Stomach smooth muscle (tissue), 2 donors: ENCODE results near the gene URB1.
"Not testable (repeated sequence)": the region's sequence is repeated elsewhere in the genome, so short reads cannot be mapped to it uniquely, and the experiment has no call there.

Experiments
- H3K27ac ChIP-seq: one replicate; pipeline ENCODE4 v1.7.0; 2013; ENCODE audit warnings: mild to moderate bottlenecking, low read length, inconsistent platforms
- H3K27me3 ChIP-seq, 2 donors: one replicate each; pipeline ENCODE4 v1.7.0; 2013; ENCODE audit warnings: low read length in 2 of 2; ENCODE audit not compliant: insufficient read depth in 2 of 2, control insufficient read depth in 1 of 2
- H3K36me3 ChIP-seq, 2 donors: one replicate each; pipeline ENCODE4 v1.7.0; 2013; ENCODE audit warnings: low read length in 2 of 2; ENCODE audit not compliant: control insufficient read depth in 2 of 2, insufficient read depth in 2 of 2
- H3K4me1 ChIP-seq: one replicate; pipeline ENCODE4 v1.7.0; 2013; ENCODE audit warnings: low read length; ENCODE audit not compliant: control insufficient read depth, insufficient read depth
- H3K4me3 ChIP-seq, 2 donors: one replicate each; pipeline ENCODE4 v1.7.0; 2013; ENCODE audit warnings: low read length in 2 of 2
- H3K9ac ChIP-seq, 2 donors: one replicate each; pipeline ENCODE4 v1.7.0; 2013; ENCODE audit warnings: low read length in 2 of 2, mild to moderate bottlenecking in 1 of 2
- H3K9me3 ChIP-seq, 2 donors: one replicate each; pipeline ENCODE4 v1.7.0; 2013; ENCODE audit warnings: low read length in 2 of 2; ENCODE audit not compliant: control insufficient read depth in 2 of 2
- donor health status: healthy.
- donor health status: Pancreatic carcinoma.

Gene URB1

DNA sequence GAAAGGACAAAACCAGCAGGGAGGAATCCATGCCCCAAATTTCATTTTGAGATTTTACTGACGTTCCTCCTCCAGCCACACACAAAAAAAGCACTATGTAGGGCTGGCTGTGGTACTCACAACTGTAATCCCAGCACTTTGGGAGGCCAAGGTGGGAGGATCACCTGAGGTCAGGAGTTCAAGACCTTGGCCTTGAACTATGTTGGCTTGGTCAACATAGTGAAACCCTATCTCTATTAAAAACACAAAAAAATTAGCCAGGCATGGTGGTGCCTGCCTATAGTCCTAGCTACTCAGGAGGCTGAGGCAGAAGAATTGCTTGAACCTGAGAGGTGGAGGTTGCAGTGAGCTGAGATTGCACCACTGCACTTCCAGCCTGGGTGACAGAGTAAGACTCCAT is 23.9 kb downstream of the URB1 start:
- not testable (repeated sequence) for H3K27ac ChIP-seq, H3K4me1 ChIP-seq
- H3K36me3 ChIP-seq: peaks cover 43 to 55% of the 10 kb centered on the region in 2 donors

DNA sequence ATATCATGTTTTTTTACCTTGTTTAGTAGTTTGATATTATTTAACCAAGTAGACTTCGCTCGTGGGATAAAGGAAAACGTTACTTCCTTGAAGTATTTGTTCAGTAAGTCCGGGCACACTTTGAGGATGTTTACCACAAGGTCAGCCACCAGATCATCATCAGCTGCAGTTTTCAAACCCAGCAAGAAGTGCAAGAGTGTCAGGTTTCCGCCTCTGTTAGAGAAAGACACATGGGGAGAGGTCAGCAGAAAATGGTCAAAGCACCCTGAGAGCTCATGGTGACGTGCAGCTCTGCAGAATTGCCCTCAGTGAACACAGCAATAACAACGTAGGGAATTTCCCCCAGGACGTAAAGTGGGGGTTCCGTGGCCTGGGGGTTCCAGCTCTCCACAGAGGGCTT is 24.4 kb downstream of the URB1 start:
- no peaks in the 10 kb centered on the region for H3K9me3 ChIP-seq
- H3K27ac ChIP-seq: no peak overlapping the region
- H3K4me1 ChIP-seq: peaks cover 3% of the 10 kb centered on the region
- H3K4me3 ChIP-seq: no peak overlapping the region
- peaks cover 43 to 55% of the 10 kb centered on the region in 2 donors for H3K36me3 ChIP-seq
- H3K27me3 ChIP-seq: no peaks in the 10 kb centered on the region
- no peak overlapping the region for H3K9ac ChIP-seq

More for the DNA sequence above, 23.9 kb downstream of the URB1 start:
- H3K27me3 ChIP-seq, H3K4me3 ChIP-seq, H3K9me3 ChIP-seq, H3K9ac ChIP-seq: not testable (repeated sequence)

DNA sequence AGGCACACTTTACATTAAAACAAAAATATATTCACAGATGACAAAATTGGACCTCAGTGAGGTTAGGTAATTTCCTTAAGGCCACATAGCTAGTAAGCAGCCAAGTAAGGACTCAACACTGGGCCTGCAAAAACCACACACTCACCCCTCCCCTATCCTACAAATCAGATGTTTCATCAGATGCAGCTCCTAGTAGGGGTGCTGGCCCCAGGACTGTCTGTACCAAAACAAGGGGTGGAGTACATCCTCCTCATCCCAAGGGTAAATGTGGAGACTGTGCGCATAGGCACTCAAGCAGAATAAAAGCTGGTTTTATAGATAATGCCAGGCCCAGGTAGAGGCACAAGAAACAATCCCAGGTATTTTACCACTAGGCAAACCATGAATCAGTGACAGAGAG is 25.7 kb downstream of the URB1 start:
- Histone ChIP-seq H3K27me3 (no peaks in the 10 kb centered on the region), H3K9ac (no peak overlapping the region), H3K9me3 (no peaks in the 10 kb centered on the region), H3K4me1 (peaks cover 1% of the 10 kb centered on the region), H3K36me3 (peaks cover 50 to 57% of the 10 kb centered on the region in 2 donors), H3K27ac (no peak overlapping the region), H3K4me3 (no peak overlapping the region)

DNA sequence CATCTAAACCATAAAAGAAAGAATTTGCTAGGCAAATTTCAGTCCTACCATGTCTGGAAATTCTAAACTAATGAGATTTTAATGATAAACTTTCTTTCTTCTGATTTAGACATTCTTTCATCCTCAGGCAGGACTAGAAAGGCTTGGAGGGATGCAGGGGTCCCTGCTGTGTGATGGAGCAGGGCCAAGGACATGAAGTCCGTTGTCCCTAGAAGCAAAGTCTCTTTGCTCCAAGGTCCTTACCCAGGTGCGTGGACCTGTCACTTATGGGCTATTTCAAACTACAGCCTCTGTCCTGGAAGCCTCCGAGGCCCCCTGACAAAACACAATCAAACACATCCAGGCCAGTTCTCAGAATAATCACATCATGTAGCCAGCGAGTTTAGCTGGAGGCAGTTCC is 26.6 kb downstream of the URB1 start:
- Histone ChIP-seq H3K36me3 (peaks cover 54 to 60% of the 10 kb centered on the region in 2 donors), H3K4me1 (no peaks in the 10 kb centered on the region), H3K9ac (no peak overlapping the region), H3K27ac (no peak overlapping the region), H3K4me3 (no peak overlapping the region), H3K9me3 (no peaks in the 10 kb centered on the region), H3K27me3 (no peaks in the 10 kb centered on the region)

DNA sequence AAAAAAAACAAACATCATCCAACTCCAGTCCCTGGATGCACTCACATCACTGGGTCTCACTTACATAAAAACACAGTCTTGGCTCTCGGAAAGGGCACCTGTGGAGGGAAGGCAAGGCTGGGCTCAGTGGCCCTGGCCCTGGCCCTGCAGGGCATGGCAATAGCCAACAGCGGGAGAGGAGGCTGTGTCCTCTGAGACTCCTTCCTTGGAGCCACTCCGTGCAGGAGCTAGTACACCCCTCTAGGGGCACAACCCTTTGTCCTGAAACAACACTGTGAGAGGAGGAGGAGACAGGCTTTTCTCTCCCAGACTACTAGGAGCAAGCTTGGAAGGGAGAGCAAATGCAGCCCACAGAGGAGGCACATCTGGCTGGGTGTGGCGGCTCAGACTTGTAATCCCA is 28.0 kb downstream of the URB1 start:
- H3K36me3 ChIP-seq: peaks cover 59 to 68% of the 10 kb centered on the region in 2 donors
- H3K9ac ChIP-seq: no peak overlapping the region

DNA sequence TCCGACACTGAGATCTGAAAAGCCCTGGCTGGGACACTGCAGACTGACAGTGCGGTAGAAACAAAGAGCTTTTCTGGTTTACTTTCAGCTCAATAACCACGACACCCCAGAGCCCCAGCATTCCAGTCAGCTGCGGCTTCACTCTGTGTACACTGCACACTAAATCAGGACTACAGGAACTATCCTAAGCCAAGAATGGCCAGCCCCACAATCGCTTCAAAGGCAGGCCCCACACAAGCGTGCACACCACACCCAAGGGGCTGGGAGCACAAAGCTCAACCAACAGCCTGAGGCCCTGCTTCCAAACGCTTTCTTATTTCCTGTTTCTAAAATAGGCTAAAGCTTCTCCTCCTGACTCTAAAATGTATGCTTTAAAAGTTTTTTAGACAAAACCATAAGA is 28.4 kb downstream of the URB1 start:
- Histone ChIP-seq H3K4me1 (no peaks in the 10 kb centered on the region), H3K9ac (no peak overlapping the region), H3K4me3 (no peak overlapping the region), H3K36me3 (peaks cover 61 to 71% of the 10 kb centered on the region in 2 donors), H3K9me3 (no peaks in the 10 kb centered on the region), H3K27me3 (no peaks in the 10 kb centered on the region), H3K27ac (no peak overlapping the region)

More for the DNA sequence above, 28.0 kb downstream of the URB1 start:
- Histone ChIP-seq H3K9me3 (no peaks in the 10 kb centered on the region), H3K27me3 (no peaks in the 10 kb centered on the region), H3K4me1 (no peaks in the 10 kb centered on the region), H3K4me3 (no peak overlapping the region), H3K27ac (no peak overlapping the region)

DNA sequence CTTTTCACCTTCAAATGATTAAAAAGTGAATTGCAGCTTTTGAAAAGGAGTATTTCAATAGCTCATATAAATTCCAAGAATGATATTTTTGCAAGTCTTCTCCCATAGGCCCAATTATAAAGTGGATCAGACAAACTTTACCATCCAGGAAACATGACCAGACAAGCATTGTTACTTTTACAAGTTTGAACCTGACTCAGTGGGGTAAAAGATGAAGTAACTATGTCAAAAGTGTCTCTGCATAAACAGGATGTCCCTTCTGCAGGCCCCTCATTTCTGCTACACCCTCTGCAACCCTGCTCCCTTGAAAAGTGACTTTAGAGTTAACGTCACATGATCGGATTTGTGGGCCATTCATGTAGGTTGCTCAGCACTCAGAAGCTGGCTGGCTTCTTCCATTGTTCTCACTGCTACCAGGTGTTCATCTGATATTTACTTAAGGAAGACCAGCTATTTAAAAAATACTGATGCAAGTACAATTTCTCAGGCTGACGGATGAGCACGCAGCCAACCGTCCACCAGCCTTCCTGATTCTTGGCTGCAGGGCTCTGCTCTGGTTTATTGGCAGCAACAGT is 32.3 kb downstream of the URB1 start:
- Histone ChIP-seq H3K9ac (no peak overlapping the region), H3K27me3 (no peaks in the 10 kb centered on the region), H3K36me3 (peaks cover 60 to 66% of the 10 kb centered on the region in 2 donors), H3K27ac (no peak overlapping the region), H3K4me1 (no peaks in the 10 kb centered on the region), H3K9me3 (no peaks in the 10 kb centered on the region), H3K4me3 (no peak overlapping the region)

DNA sequence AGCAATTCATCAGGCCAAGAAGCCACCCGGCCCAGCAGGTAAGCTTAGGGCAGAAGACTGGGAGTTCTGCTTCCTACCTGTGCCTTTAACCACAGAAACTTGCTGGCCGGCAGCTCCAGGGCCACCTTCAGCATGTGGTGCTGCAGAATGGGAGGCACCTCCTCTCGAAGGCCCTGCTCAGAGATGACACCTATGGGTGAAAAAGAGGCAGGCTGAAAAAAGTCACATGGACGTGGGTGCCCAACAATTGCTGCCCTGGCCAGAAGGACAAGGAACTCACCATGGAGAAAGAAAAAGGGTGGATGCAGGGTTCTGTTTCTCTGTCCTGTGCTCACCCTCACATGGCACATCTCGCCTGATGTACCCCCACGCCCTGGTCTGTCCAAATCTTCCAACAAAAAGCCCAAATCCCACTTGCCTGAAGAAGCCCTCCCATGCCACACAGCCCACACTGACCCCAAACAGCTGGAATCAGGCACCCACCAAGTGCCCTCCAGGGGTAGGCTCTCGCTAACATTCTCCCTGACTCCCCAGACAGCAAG is 33.0 kb downstream of the URB1 start:
- Histone ChIP-seq H3K27ac (no peak overlapping the region), H3K9ac (no peak overlapping the region), H3K36me3 (peaks cover 63 to 68% of the 10 kb centered on the region in 2 donors), H3K9me3 (no peaks in the 10 kb centered on the region), H3K4me3 (no peak overlapping the region), H3K27me3 (no peaks in the 10 kb centered on the region), H3K4me1 (no peaks in the 10 kb centered on the region)

DNA sequence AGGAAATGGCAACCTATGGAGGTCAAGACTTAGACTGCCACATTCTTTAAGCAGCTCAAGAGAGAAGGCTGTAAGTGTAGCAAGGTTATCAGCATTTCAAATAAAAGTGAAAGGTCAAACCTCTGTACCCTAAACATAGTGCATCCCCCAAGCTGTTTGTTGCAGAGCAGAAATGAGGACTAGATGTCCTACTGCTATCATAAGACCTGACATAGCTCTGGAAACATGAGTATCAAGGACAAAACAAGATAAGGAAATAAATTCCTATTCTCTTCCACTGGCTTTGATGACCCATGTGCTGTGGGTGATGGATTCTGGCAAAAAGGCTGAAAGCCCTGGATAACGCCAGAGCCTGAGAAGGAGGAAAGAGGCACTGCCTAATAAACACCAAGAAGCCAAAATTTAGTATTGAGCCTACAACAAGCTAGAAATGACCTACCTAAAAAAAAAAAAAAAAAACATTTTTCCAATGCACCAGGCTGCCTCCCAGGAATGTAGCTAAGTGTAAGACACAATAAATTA is 35.9 kb downstream of the URB1 start:
- Histone ChIP-seq H3K4me3 (no peak overlapping the region), H3K4me1 (no peaks in the 10 kb centered on the region), H3K27me3 (no peaks in the 10 kb centered on the region), H3K36me3 (peaks cover 78 to 84% of the 10 kb centered on the region in 2 donors), H3K9ac (no peak overlapping the region), H3K27ac (no peak overlapping the region), H3K9me3 (no peaks in the 10 kb centered on the region)

DNA sequence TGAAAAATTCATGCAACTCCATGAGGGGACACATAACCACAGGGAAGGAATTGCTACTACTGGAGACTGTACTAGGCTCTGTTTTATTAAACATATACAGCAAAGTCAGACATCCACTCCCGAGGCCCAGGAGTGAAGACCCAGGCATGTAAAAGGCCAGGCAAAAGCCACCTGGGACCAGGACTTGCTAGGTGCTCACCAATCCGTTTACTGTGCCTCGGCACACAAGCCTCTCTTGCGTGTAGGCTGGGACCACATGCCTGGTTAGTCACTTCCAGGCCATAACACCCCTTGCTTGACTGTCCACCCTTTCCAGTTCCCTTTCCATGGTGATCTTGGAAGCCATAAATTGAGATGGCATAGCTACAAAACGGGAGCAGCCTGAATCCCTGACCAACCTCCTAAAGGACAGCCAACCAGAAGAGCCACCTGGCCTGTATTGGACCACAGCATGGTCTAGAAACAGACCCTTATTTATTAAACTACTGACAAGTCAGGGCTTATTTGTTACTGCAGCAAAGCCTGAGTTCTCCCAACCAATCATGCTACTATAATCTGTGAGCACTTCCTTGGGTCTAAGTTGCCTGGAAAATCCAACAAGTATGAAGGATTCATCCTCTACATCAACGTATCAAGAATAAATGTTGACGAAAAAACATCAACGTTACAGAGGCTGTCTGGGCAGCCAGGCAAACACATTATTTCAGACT is 39.7 kb downstream of the URB1 start:
- no peak overlapping the region for H3K27ac ChIP-seq

DNA sequence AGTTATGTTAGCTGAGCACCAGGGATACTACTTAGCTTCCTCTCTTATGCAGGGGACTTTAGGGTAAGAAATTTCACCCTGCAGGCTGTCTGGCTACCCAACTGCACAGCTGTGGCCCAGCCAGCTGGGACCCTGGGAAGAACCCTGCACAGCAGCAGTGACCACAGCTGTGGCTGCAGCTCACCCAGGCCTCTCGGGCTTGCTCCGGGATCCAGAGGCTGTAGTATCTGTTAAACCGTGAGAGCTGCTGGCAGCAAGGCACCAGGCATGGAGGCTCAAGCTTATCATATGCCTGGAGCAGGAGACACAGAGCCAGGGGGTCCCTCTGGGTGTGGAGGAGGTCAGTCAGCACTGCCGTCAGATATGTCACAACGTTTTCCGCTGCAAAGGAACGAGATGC is 40.3 kb downstream of the URB1 start:
- Histone ChIP-seq H3K9ac (no peak overlapping the region), H3K27ac (no peak overlapping the region), H3K27me3 (no peaks in the 10 kb centered on the region), H3K36me3 (peaks cover 66 to 82% of the 10 kb centered on the region in 2 donors), H3K9me3 (no peaks in the 10 kb centered on the region), H3K4me3 (no peak overlapping the region), H3K4me1 (no peaks in the 10 kb centered on the region)

More for the DNA sequence above, 39.7 kb downstream of the URB1 start:
- H3K9me3 ChIP-seq: no peaks in the 10 kb centered on the region
- H3K9ac ChIP-seq: no peak overlapping the region
- no peak overlapping the region for H3K4me3 ChIP-seq
- H3K27me3 ChIP-seq: no peaks in the 10 kb centered on the region
- peaks cover 65 to 78% of the 10 kb centered on the region in 2 donors for H3K36me3 ChIP-seq
- no peaks in the 10 kb centered on the region for H3K4me1 ChIP-seq
